Measurements from ENCODE around the gene CTAGE4. TPM values are rescaled to one million over a fixed set of nuclear protein-coding genes. Genes with fewer than 3 reads are reported as not detected.

CTAGE4 gene, protein sequence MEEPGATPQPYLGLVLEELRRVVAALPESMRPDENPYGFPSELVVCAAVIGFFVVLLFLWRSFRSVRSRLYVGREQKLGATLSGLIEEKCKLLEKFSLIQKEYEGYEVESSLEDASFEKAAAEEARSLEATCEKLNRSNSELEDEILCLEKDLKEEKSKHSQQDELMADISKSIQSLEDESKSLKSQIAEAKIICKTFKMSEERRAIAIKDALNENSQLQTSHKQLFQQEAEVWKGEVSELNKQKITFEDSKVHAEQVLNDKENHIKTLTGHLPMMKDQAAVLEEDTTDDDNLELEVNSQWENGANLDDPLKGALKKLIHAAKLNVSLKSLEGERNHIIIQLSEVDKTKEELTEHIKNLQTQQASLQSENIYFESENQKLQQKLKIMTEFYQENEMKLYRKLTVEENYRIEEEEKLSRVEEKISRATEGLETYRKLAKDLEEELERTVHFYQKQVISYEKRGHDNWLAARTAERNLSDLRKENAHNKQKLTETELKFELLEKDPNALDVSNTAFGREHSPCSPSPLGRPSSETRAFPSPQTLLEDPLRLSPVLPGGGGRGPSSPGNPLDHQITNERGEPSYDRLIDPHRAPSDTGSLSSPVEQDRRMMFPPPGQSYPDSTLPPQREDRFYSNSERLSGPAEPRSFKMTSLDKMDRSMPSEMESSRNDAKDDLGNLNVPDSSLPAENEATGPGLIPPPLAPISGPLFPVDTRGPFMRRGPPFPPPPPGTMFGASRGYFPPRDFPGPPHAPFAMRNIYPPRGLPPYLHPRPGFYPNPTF
- total RNA-seq (2022; extraction: Qiagen RNA extraction; ENCODE audit: low read depth) = not detected in 5 replicates

DNA sequence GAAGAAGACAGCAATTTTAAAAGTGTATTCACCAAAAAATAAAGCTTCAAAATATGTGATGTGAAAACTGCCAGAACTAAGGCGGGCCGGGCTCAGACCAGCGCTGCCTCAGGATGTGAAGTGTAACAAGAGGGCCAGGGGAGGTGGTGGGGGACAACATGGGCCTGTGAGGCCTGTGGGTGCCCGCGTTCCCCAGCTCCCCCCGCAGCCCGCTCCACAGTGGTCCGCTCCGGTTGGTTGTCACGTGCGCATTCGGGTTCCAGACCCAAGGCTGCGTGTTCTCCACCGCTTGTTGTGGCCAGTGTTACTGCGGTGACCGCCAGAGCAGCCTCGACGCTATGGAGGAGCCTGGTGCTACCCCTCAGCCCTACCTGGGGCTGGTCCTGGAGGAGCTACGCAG is at the start of gene CTAGE4:
Gene CTAGE4, plus strand, starts transcription at position 301 of the 400 bp plus-strand sequence. Its CDS starts 38 bp downstream, at position 339.

GRCh38 chr7:144195212-144195872 is 12.1 kb downstream of the CTAGE4 start, which contains the start of gene ARHGEF35:
Gene ARHGEF35, minus strand, starts transcription at chr7:144195833. Its CDS starts 7,450 bp downstream, at chr7:144188383.

Other genes with a start within 250 kb of the CTAGE4 start
- not detected in 5 replicates for gene OR2F2, start 248.2 kb upstream of the CTAGE4 start, total RNA-seq (2022; extraction: Qiagen RNA extraction; ENCODE audit: low read depth)
- gene OR2F1, start 228.6 kb upstream of the CTAGE4 start, total RNA-seq (2022; extraction: Qiagen RNA extraction; ENCODE audit: low read depth) = not detected in 5 replicates
- not detected in 5 replicates for gene OR6B1, start 183.1 kb upstream of the CTAGE4 start, total RNA-seq (2022; extraction: Qiagen RNA extraction; ENCODE audit: low read depth)
- not detected in 5 replicates for gene OR2A5, start 134.5 kb upstream of the CTAGE4 start, total RNA-seq (2022; extraction: Qiagen RNA extraction; ENCODE audit: low read depth)
- not detected in 5 replicates for gene OR2A25, start 113.7 kb upstream of the CTAGE4 start, total RNA-seq (2022; extraction: Qiagen RNA extraction; ENCODE audit: low read depth)
- not detected in 5 replicates for gene OR2A12, start 97.2 kb upstream of the CTAGE4 start, total RNA-seq (2022; extraction: Qiagen RNA extraction; ENCODE audit: low read depth)
- gene OR2A2, start 73.9 kb upstream of the CTAGE4 start, total RNA-seq (2022; extraction: Qiagen RNA extraction; ENCODE audit: low read depth) = not detected in 5 replicates
- not detected in 5 replicates for gene OR2A14, start 60.3 kb upstream of the CTAGE4 start, total RNA-seq (2022; extraction: Qiagen RNA extraction; ENCODE audit: low read depth)
- gene ARHGEF35, start 12.4 kb downstream of the CTAGE4 start, total RNA-seq (2022; extraction: Qiagen RNA extraction; ENCODE audit: low read depth) = 0.22 to 0.40 TPM (median 0.27 TPM) in 5 replicates
- gene OR2A42, start 56.1 kb downstream of the CTAGE4 start, total RNA-seq (2022; extraction: Qiagen RNA extraction; ENCODE audit: low read depth) = not detected in 5 replicates
- gene OR2A7, start 81.3 kb downstream of the CTAGE4 start, total RNA-seq (2022; extraction: Qiagen RNA extraction; ENCODE audit: low read depth) = not detected in 5 replicates
- 0.03 to 0.08 TPM in 2 of 5 replicates, not detected in the others for gene CTAGE8, start 85.8 kb downstream of the CTAGE4 start, total RNA-seq (2022; extraction: Qiagen RNA extraction; ENCODE audit: low read depth)
- gene OR2A1, start 129.0 kb downstream of the CTAGE4 start, total RNA-seq (2022; extraction: Qiagen RNA extraction; ENCODE audit: low read depth) = not detected in 5 replicates
- 1.2 to 2.1 TPM (median 1.7 TPM) in 5 replicates for gene ARHGEF5, start 171.9 kb downstream of the CTAGE4 start, total RNA-seq (2022; extraction: Qiagen RNA extraction; ENCODE audit: low read depth)
- gene NOBOX, start 220.2 kb downstream of the CTAGE4 start, total RNA-seq (2022; extraction: Qiagen RNA extraction; ENCODE audit: low read depth) = not detected in 5 replicates